Right lobe of liver (tissue), 4 donors: ENCODE data around the gene SLC13A3.

Experiments used
- POLR2A ChIP-seq: fragments of 450-650 bp; IDR thresholded peaks from one replicate; pipeline ENCODE4 v1.6.1; 2017; ENCODE audit warnings: antibody characterized with exemption, mild to moderate bottlenecking
- TF ChIP-seq, protein P1 (sequence below), 4 donors: fragments of 200-600 bp in 3 of 4; fragments of 450-650 bp in 1 of 4; IDR thresholded peaks; one replicate each; pipeline versions ENCODE4 v1.5.1 to v1.8.0; 2016 to 2022; ENCODE audit warnings: antibody characterized with exemption in 4 of 4, mild to moderate bottlenecking in 2 of 4
- donor health status: DM: no; HTN: no; CAD: no.
- donor health status: DM: no; HTN: no; CAD: no.
- donor health status: DM: no; HTN: yes; CAD: no.

DNA sequence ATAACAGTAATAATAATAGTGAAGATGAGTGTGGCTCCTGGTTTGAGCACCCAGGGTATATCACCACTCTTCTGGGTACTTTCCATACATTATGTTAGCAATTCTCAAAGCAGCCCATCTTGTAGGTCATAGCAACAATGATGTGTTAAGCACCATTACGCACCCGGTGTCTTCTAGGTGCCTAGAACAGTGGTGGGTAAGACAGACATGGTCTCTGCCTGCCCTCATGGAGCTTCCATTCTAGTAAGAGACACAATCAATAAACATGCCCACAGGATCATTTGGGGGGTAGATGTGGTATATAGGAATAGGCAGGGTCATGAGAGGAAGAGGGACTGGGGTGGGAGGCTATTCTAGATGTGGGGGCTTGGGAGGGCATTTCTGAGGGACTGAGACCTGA, 79.8 kb downstream of the SLC13A3 start:
- TF ChIP-seq, protein P1, sequence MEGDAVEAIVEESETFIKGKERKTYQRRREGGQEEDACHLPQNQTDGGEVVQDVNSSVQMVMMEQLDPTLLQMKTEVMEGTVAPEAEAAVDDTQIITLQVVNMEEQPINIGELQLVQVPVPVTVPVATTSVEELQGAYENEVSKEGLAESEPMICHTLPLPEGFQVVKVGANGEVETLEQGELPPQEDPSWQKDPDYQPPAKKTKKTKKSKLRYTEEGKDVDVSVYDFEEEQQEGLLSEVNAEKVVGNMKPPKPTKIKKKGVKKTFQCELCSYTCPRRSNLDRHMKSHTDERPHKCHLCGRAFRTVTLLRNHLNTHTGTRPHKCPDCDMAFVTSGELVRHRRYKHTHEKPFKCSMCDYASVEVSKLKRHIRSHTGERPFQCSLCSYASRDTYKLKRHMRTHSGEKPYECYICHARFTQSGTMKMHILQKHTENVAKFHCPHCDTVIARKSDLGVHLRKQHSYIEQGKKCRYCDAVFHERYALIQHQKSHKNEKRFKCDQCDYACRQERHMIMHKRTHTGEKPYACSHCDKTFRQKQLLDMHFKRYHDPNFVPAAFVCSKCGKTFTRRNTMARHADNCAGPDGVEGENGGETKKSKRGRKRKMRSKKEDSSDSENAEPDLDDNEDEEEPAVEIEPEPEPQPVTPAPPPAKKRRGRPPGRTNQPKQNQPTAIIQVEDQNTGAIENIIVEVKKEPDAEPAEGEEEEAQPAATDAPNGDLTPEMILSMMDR (IDR thresholded peaks at IDR 0.05) = no peak
- TF ChIP-seq POLR2A = no peak
